ENCODE results near the gene KSR2. TPM values are rescaled to one million over a fixed set of nuclear protein-coding genes. Genes with fewer than 3 reads are reported as not detected.

The KSR2 gene
- total RNA-seq, 1 experiment from 2014 or later = 0.15 TPM

DNA sequence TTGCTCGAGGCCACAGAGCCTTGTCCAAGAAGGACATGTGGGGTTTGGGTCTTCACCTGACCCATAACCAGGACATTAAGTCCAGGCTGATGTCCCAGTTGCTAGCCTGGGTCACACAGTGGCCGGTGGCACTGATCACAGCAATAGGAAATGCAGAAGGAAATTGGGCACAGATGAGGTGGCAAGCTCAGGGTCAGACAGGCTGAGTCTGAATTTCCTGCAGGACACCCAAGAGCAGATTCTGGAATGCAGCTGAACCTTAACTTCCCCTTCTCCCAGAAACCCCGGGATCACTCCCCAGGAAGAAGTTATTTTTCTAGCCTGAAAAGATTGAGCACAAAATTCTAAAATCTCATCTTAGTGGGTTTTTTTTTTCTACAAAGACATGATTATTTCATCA is 199.9 kb downstream of the KSR2 start:
- POLR2A ChIA-PET = no interaction called here

DNA sequence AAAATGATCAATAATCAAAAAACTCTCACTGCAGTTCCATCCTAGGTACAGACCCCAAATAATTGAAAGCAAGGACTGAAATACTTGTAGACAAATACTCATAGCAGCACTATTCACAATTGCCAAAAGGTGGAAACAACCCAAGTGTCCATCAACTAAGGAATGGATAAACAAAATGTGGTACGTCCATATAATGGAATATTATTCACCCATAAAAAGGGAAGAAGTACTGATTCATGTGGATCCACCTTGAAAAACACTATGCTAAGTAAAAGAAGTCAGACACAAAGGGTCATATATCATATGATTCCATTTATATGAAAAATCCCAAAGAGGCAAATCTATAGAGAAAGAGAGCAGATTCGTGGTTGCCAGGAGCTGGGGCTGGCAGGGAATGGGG is 202.8 kb downstream of the KSR2 start:
- Histone ChIP-seq H3K36me3 (ENCODE audit: control insufficient read depth, insufficient read depth, low read length) (no peaks in the 10 kb centered on the region), H3K27me3 (ENCODE audit: control insufficient read depth, insufficient read depth, low read length) (no peaks in the 10 kb centered on the region), H3K4me3 (ENCODE audit: low read depth in 2 of 2, low read length in 2 of 2) (no peak overlapping the region), H3K4me1 (ENCODE audit: control insufficient read depth, insufficient read depth, low read length) (no peaks in the 10 kb centered on the region), H3K9me3 (ENCODE audit: control insufficient read depth, insufficient read depth, low read depth, low read length) (no peaks in the 10 kb centered on the region), H3K27ac (ENCODE audit: low read length) (no peak overlapping the region)
- DNase-seq (ENCODE audit: low read depth, low spot score) (no peak), ATAC-seq (no peak)
- in situ Hi-C loops (cut with HindIII; ENCODE audit: low pct_unique_long_range_greater_than_20kb, low sequenced_read_pairs) = no loop called here
- TF ChIP-seq POLR2AphosphoS5 (IDR thresholded peaks at IDR 0.05; ENCODE audit: low read depth, low read length) = no peak
- POLR2A ChIA-PET = no interaction called here
- no TSS peak for BruUV-seq (replicated peaks)
- CTCF ChIA-PET = no interaction called here
- intact Hi-C loops (cut with micrococcal nuclease; ENCODE audit: unreplicated experiment) = no loop called here

More for the DNA sequence above, 199.9 kb downstream of the KSR2 start:
- TF ChIP-seq SIN3A (IDR thresholded peaks at IDR 0.05; ENCODE audit: borderline replicate concordance, insufficient read depth, low read depth, low read length) (no peak), TCF7L2 (IDR thresholded peaks at IDR 0.05; ENCODE audit: low read depth, low read length) (no peak), POLR2AphosphoS5 (IDR thresholded peaks at IDR 0.05; ENCODE audit: low read depth, low read length) (no peak), REST (IDR thresholded peaks at IDR 0.05; ENCODE audit: insufficient read depth in 1 of 2, low read depth in 2 of 2, low read length in 1 of 2) (no peak), CTCF (IDR thresholded peaks at IDR 0.05) (no peak)
- H3K27me3 ChIP-seq (ENCODE audit: control insufficient read depth, insufficient read depth, low read length) = peaks cover 16% of the 10 kb centered on the region
- in situ Hi-C loops (cut with HindIII; ENCODE audit: low pct_unique_long_range_greater_than_20kb, low sequenced_read_pairs) (no loop called here), intact Hi-C loops (cut with micrococcal nuclease; ENCODE audit: unreplicated experiment) (no loop called here)
- no peaks in the 10 kb centered on the region for H3K36me3 ChIP-seq (ENCODE audit: control insufficient read depth, insufficient read depth, low read length)
- CTCF ChIA-PET = no interaction called here
- ATAC-seq = no peak
- no peak overlapping the region for H3K27ac ChIP-seq (ENCODE audit: low read length)
- no peak for DNase-seq (ENCODE audit: low read depth, low spot score)
- H3K4me1 ChIP-seq (ENCODE audit: control insufficient read depth, insufficient read depth, low read length) = no peaks in the 10 kb centered on the region
- no TSS peak for BruUV-seq (replicated peaks)
- H3K4me3 ChIP-seq (ENCODE audit: low read depth in 2 of 2, low read length in 2 of 2) = no peak overlapping the region
- no peaks in the 10 kb centered on the region for H3K9me3 ChIP-seq (ENCODE audit: control insufficient read depth, insufficient read depth, low read depth, low read length)

- no peaks in the 10 kb centered on the region for H3K4me1 ChIP-seq (ENCODE audit: control insufficient read depth, insufficient read depth, low read length)
- no peak overlapping the region for H3K4me3 ChIP-seq (ENCODE audit: low read depth in 2 of 2, low read length in 2 of 2)
- no peak for DNase-seq (ENCODE audit: low read depth, low spot score)
- CTCF ChIA-PET = no interaction called here
- no peaks in the 10 kb centered on the region for H3K9me3 ChIP-seq (ENCODE audit: control insufficient read depth, insufficient read depth, low read depth, low read length)
- no peak overlapping the region for H3K27ac ChIP-seq (ENCODE audit: low read length)
- in situ Hi-C loops (cut with HindIII; ENCODE audit: low pct_unique_long_range_greater_than_20kb, low sequenced_read_pairs) = no loop called here
- intact Hi-C loops (cut with micrococcal nuclease; ENCODE audit: unreplicated experiment) = no loop called here
- H3K36me3 ChIP-seq (ENCODE audit: control insufficient read depth, insufficient read depth, low read length) = no peaks in the 10 kb centered on the region
- no peak for TF ChIP-seq CTCF (IDR thresholded peaks at IDR 0.05)
- no peak for TF ChIP-seq TCF7L2 (IDR thresholded peaks at IDR 0.05; ENCODE audit: low read depth, low read length)
- no peak for TF ChIP-seq REST (IDR thresholded peaks at IDR 0.05; ENCODE audit: insufficient read depth in 1 of 2, low read depth in 2 of 2, low read length in 1 of 2)
- no peak for TF ChIP-seq POLR2AphosphoS5 (IDR thresholded peaks at IDR 0.05; ENCODE audit: low read depth, low read length)
- TF ChIP-seq SIN3A (IDR thresholded peaks at IDR 0.05; ENCODE audit: borderline replicate concordance, insufficient read depth, low read depth, low read length) = no peak
- H3K27me3 ChIP-seq (ENCODE audit: control insufficient read depth, insufficient read depth, low read length) = no peaks in the 10 kb centered on the region
- BruUV-seq (replicated peaks) = no TSS peak
- ATAC-seq = no peak
- POLR2A ChIA-PET = no interaction called here
Measured at GRCh38 chr12:117762143-117762542, 206.6 kb downstream of the KSR2 start.
